ENCODE measurements around the gene HOMER1.

GRCh38 chr5:79535477-79536192 is 21.7 kb upstream of the HOMER1 start:
- TF ChIP-seq, protein P1, sequence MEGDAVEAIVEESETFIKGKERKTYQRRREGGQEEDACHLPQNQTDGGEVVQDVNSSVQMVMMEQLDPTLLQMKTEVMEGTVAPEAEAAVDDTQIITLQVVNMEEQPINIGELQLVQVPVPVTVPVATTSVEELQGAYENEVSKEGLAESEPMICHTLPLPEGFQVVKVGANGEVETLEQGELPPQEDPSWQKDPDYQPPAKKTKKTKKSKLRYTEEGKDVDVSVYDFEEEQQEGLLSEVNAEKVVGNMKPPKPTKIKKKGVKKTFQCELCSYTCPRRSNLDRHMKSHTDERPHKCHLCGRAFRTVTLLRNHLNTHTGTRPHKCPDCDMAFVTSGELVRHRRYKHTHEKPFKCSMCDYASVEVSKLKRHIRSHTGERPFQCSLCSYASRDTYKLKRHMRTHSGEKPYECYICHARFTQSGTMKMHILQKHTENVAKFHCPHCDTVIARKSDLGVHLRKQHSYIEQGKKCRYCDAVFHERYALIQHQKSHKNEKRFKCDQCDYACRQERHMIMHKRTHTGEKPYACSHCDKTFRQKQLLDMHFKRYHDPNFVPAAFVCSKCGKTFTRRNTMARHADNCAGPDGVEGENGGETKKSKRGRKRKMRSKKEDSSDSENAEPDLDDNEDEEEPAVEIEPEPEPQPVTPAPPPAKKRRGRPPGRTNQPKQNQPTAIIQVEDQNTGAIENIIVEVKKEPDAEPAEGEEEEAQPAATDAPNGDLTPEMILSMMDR (conservative IDR thresholded peaks at IDR 0.05): peak; percentile 31
- TF ChIP-seq EZH2 (IDR thresholded peaks at IDR 0.05; ENCODE audit: low read depth): no peak
